HT-29 (cell line): ENCODE results near the gene ATXN1. TPM values are rescaled to one million over a fixed set of nuclear protein-coding genes. Genes with fewer than 3 reads are reported as not detected.
"Not testable (repeated sequence)": the region's sequence is repeated elsewhere in the genome, so short reads cannot be mapped to it uniquely, and the experiment has no call there.

Experiments
- DNase-seq: peaks from one replicate; pipeline ENCODE4 v3.0.0-alpha.2; 2015; ENCODE audit warnings: low spot score
- total RNA-seq: library from RNA; depleted of rRNA; stranded (reverse); fragments of >200 nt; shearing (Covaris generic); gene quantifications from 2 replicates; pipeline ENCODE4 v1.2.3, GENCODE V29; 2014; rRNA removed

The ATXN1 gene
- total RNA-seq: 33.2 and 39.1 TPM in 2 replicates

GRCh38 chr6:16760516-16761470 is at the start of gene ATXN1:
Gene ATXN1, minus strand, starts transcription at chr6:16761460.
- peak; percentile 67 for DNase-seq

DNA sequence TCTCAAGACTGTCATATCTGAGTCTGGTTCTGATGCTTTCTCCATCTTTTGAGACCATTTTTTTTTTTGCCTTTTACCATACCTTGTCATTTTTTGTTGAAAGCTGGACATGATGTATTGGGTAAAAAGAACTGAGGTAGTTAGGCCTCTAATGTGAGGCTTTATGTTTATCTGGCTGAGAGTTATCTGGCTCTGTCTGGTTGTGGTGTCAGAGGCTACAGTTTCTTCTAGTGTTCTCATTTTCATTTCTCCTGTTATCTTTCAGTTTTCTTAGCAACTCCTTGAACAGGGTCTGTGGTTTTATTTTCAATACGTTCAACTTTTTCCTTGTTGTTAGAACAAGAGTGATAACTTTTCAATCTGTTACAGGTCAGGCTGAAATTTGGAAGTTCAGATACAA is 49.2 kb upstream of the ATXN1 start:
- no peak for DNase-seq

DNA sequence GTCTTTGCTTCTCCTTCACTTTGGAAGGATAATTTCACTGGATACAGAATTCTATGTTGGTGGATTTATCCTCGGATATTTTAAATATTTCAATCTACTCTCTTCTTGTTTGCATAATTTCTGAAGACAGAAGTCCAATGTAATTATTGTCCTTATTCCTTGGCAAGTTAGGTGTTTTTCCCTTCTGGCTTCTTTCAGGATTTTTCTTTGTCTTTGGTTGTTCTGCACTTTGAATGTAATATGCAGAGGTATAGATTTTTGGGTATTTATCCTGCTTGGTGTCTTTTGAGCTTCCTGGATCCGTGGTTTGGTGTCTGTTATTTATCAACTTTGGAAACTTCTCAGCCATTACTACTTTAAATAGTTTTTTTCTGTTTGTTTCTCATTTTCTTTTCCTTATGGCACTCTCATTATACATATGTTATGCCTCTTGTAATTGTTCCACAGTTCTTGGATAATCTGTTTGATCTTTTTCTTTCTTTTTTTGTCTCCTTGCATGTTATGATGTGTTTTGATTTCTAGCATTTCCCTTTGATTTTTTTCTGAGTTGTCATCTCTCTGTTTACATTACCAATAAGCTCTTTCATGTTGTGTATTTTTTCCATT is 48.6 kb upstream of the ATXN1 start:
- no peak for DNase-seq

DNA sequence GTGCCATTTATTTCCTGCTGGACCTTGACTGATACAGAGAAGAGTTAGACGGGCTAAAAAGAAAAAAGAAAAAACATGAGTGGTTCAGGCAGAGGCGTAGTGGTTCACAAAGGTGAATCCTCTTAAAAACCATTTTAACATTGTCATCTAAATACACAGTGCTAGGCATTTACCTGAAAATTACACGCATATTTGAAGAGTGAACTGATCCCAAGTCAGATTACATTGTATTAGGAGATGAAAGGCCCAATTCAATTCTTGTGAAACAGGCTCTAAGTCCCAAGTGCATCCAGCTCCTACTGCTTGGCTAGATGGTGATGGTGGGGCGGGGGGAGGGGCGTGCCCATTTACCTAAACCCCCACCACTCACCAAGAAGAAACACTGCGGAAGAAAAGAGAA is 46.7 kb upstream of the ATXN1 start:
- DNase-seq: no peak

DNA sequence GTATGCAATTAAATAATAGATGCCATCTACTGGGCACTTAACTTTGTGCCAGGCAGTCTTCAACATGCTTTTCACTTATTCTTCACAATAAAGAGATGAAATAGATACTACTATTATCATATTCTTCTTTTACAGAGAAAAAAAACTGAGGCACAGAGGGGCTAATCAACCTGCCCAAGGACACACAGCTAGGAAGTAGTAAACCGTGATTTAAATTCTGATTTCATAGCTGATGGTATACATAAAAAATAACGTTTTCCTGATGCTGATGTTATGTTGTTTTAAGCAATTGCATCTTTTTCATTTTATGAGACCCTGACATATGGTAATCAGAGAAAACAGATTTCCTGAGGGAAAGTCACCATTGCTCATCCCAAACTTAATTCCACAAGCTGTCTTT is 45.1 kb upstream of the ATXN1 start:
- no peak for DNase-seq

DNA sequence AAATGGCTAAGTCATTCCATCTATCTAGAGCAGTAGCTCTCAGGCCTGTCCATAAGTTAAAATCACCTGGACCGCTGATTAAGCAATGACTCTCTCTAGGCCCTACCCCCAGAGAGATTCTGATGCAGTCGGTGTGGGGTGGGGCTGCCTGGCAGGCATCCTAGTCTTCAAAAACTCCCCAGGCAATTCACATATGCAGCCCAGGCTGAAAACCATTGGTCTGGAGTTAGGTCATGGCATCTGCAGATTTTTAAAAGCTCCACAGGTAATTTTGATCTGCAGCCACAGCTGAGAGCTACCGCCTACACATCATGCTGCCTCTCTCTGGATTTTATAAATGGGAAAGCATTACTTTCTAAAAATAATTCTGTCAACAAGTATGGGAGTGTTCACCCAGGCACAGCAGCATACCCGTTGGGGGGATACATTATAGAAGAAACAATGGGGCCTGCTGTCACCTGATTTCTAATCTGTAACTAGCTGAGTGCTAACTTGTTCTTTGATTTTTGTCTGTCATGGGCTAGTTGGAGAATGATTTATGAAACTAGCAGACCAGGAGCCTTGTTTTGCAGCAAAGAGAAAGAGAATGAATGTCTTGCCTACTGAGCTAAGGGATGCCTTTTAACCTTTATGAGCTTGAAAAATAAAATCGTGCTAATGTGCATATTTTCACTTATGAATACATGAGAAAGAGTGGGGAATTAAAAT is 44.1 kb upstream of the ATXN1 start:
- DNase-seq: no peak

GRCh38 chr6:16804546-16805242 is 43.4 kb upstream of the ATXN1 start:
- DNase-seq: no peak

DNA sequence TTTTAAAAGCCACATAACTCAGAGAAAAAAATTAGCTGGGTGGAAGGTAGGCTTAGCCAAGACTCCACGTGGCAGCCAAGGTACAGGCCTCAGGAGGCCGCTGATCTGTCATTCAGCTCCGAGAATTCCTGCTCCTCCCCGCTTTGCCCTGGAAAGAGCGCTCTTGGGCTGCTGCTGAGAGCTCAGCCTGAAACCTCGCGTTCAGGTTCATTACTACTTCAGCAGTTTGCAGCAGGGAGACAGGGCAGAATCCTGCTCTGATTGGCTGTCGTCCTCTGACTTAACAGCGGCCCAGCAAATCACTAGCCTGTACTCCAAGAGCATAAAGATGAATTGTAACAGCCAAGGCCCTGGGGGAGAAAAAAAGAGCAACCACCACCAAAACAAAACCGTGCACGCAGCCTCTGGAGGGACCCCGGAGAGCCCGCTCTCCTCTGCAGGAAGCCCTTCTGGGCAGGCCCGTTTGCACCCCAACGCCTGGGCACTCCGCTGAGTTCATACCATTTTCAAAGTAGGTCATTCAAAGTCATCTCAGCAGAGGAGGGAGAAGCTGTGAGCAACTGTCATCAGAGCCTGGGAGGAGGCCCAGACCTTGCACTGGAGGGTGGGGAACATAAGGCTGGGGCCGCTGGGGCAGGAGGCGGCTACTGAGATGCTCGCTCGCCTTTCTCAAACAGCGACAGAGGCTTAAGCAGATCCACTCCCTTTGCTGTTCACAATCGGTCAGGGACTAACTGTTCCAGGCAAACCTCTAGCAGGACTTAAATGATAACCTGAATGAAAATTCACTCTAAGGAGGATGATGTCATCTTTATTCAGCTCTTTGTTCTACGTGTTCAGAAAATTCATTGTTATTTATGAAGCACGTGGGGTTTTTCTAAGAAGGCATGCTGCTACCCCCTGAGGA is 42.3 kb upstream of the ATXN1 start:
- DNase-seq: no peak

DNA sequence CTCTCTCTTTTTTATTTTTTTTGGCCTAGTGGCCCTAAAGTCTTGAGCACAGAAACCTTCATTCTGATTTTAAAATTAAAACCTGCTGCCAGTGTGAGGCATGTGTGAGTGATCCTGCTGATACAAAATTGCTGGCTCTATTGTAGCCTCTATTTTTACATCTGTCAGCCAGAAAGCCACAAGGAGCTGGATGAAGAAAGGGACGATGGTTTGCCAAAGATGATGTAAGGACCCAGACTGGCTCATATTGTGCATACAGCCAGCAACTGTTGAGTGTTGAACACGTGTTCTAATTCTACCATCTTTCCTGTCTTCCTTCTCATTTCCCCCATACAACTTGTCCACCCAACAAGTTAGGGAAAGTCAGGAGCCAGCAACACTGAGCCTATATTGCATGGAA is 40.8 kb upstream of the ATXN1 start:
- no peak for DNase-seq

GRCh38 chr6:16800942-16801341 is 39.7 kb upstream of the ATXN1 start:
- no peak for DNase-seq

DNA sequence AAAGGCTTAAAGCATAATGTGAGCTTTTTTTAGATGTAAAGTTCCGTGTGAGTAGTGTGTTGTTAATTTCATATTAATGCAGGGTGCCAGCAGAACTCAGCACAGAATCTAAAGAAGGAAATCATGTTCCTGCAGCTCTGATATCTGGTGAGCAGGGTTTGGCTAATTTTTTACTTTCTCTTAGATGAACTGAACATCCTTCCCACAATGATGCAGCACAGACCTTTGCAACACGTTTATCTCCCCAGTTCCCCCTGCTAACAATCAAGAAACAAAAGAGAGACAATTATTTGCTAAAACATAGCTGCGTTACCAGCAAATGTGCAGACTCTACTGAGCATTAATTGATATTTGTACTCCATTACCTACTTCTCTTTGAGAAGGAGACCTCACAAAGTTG is 39.1 kb upstream of the ATXN1 start:
- DNase-seq: no peak

DNA sequence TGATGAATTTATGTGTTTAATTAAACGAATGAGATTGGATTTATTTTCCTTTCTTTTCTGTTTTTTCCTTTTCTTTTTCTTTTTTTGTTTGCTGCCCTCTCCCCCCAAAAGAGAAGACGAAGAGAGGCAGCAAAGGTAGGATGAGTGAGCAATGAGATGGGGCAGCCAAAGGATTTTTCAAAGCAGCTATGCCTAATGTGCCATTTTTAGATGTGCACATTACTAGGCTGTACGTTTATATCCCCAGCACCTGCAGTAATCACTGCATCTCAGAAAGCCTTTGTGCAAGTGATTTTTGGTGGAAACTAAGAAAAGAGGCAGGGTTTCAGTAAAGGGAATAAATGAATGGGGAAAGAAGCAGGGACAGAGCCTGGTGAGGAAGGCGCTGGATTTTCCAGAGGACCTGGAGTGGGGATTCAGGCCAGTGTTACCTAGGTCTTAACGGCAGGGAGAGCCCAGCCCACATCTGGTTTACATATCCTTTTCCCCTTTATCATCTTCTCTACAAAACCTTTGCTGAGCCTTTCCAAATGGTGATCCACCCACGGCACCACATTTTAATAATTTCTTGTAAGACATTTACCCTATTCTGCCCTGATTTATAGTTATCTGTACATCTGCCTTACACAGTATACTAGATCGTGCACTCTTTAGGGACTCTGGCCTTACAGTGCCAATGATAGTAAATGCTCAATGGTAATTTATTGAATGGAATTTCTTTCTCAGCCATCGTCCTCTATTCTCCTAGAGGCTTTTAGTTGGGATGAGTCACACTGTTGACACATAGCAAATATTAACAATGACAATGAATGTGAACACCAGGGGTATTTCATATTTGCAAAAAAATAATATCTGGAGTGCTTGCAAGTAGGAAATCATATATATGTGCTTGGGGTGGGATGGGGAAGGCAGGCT is 38.3 kb upstream of the ATXN1 start:
- peak; percentile 32 for DNase-seq

- DNase-seq: no peak
Measured at GRCh38 chr6:16793828-16794412, 32.7 kb upstream of the ATXN1 start.

DNA sequence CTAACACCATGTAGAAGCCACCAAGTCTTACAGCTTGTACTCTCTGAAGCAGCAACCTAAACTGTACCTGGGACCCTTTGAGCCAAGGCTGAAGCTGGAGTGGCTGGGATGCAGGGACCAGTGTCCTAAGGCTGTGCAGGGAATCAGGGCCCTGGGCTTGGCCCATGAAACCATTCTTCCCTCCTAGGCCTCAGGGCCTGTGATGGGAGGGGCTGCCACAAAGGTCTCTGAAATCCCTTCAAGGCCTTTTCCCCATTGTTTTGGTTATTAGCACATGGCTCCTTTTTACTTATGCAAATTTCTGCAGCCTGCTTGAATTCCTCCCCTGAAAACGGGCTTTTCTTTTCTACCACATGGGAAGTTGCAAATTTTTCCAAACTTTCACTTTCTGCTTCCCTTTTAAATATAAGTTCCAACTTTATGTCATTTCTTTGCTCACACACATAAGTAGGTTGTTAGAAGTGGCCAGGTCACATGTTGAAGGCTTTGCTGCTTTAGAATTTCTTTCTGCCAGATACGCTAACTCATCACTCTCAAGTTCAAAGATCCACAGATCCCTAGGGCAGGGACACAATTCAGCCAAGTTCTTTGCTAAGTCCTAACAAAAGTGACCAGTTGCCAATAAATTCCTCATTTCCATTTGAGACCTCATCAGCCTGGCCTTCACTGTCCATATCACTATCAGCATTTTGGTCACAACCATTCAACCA is 28.2 kb upstream of the ATXN1 start:
- no peak for DNase-seq

GRCh38 chr6:16787128-16787682 is 25.9 kb upstream of the ATXN1 start:
- no peak for DNase-seq

DNA sequence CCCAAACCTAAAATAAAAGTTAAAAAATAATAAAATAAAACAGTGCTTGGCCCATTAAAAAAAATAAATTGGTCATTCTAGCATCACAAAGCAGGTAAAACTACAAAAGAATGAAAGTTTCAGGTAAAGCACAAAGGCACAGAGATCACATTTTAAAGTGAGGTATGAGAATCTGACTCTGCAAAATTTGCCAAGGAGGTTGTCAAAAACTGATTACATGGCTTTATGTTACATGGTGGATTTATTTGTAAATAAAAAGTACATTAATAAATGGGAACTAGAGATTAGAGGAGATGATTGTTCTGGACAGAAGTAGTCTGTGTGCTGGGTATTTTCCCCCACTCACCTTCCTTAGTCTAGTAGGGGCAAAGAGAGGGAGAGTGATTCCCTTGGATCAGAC is 24.2 kb upstream of the ATXN1 start:
- DNase-seq: no peak

DNA sequence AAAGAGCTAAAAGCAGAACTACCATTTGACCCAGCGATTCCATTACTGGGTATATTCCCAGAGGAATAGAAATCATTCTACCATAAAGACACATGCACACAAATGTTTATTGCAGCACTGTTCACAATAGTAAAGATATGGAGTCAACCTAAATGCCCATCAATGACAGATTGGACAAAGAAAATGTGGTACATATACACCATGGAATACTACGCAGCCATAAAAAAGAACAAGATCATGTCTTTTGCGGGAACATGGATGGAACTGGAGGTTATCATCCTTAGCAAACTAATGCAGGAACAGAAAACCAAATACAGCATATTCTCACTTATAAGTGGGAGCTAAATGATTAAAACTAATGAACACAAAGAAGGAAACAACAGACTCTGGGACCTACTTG is 23.7 kb upstream of the ATXN1 start:
- not testable (repeated sequence) for DNase-seq

GRCh38 chr6:16783952-16784565 is 22.8 kb upstream of the ATXN1 start:
- DNase-seq: no peak
